HG02678 (cell line): ENCODE results near the gene TOX2.

ENCODE experiments used
- ATAC-seq: cut with Tn5 transposase; IDR thresholded peaks from one replicate; pipeline ENCODE4 v1.9.1; 2021; ENCODE audit warnings: mild to moderate bottlenecking, moderate library complexity; ENCODE audit not compliant: unreplicated experiment

The TOX2 gene

DNA sequence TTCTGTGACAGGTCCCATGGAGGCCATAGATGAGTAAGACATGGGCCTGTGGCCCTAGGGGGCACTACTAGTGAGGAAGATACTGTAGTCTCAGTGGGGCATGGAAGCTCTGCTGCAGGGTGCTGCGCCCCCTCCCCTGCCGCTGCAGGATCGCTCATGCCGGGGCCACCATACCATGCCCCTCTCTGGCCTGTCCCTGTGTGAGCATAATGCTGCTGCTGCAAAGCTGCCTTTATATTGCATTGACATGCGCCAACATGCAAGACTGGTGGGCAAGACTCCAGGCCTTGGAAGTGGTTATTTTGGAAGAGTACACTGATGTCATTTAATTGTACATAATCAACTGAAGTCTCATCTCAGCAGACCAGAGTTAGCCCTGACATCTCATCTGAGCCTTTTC lies 60.0 kb downstream of the TOX2 start:
- ATAC-seq: no peak

DNA sequence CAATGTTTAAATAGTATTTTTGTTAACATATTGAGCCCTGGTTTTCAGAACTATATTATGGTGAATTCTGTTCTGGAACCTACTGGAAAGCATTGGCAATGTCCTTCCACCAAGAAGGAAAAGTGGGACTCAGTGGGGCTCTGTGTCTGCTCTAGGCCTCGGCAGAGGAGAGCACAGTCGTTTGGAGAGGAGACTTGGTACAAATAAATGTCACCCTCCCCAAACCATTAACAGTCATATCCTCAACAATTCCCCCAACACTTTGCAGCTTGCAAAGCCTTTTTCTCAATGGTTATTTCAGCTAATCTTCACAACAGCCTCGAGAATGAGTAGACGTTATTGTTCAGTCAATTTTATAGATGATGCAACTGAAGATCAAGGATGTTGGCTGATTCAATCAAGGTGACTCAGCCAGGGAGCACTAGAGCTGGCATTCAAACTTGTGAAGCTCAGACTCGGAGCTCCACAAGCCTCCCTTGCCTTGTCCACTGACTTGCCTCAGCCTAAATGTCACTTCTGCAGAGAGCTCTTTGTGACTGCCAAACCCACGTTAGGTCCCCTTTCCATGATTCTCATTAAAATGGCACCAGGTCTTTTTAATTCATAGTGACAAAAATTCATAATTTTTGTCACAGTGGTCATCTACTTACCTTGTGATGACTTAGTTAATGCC lies 60.6 kb downstream of the TOX2 start:
- ATAC-seq: no peak

DNA sequence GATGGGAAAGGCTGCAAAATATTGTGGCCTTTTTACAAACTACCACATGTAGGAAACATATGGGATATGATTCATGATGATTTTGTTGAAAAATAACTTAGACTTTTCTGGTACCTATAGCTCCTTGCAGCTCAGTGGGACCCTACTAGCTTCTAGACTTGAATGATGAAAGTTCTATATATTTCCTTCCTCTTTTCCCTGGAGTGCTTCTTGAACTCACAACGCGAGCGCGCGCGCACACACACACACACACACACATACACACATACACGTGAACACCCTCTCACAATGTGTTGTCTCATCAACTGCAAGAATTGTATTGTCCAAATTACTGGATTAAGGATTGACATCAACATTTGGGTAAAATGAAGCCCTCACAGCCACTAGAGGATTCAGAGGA lies 61.9 kb downstream of the TOX2 start:
- ATAC-seq: no peak

DNA sequence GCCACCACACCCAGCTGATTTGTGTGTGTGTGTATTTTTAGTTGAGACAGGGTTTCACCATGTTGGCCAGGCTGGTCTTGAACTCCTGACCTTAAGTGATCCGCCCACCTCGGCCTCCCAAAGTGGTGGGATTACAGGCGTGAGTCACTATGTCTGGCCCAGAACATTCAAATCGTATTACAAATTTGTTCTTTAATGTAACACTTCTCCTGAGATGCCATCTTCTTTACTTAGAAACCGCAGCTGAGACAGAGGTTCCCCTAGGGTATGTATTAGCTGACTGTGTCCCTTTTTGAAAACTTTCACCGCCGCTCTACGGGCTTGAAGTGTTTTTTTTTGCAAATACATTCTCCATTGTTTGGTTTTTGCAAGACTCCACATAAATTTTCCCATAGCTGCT lies 62.6 kb downstream of the TOX2 start:
- no peak for ATAC-seq

DNA sequence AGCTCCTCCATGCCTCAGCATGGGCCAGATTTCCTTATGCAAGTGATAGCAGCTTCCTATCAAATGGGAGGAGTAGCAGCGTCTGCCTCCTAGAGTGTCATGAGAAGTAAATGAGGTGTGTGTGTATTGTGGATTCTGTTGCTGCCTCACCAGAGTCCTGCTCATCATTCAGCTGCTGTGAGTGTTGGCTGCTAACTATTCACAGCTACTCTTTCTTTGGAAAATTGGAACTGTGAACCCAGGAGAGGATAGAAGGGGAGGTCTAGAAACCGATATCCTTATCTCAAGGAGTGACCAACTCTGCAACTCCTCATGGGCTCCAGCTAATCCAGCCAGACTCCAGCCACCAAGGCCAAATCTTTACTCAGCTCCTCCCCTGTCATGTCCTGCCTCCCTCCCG lies 63.3 kb downstream of the TOX2 start:
- no peak for ATAC-seq

DNA sequence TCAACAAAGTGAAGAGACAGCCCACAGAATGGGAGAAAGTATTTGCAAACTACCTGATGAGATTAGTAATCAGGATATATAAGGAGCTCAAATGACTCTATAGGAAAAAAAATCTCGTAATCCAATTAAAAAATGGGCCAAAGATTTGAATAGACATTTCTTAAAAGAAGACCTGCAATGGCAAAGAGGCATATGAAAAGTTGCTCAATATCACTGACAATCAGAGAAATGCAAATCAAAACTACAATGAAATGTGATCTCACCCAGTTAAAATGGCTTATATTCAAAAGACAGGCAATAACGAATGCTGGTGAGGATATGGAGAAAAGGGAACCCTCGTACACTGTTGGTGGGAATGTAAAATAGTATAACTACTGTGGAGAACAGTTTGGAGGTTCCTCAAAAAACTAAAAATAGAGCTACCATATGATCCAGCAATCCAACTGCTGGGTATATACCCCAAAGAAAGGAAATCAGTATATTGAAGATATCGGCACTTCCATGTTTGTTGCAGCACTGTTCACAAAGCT lies 65.0 kb downstream of the TOX2 start:
- ATAC-seq: no peak

DNA sequence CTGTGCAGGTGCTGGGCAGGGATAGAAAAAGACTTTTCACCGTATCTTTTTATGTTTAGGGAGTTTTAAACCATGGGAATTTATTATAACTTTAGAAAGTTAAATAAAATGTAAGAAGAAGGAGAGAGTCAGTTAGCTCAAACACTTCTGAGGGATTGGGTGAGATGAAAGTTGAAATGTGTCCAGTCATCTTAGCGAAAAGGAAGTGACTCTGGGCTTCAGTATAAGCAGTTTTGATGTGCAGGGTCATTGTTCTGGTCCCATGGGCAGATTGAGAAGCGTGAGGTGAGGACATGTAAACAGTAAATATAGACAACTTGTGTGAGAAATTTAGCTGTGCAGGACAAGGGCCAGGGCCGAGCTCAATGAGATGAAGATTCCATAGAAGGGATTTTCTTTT lies 66.9 kb downstream of the TOX2 start:
- ATAC-seq: no peak

DNA sequence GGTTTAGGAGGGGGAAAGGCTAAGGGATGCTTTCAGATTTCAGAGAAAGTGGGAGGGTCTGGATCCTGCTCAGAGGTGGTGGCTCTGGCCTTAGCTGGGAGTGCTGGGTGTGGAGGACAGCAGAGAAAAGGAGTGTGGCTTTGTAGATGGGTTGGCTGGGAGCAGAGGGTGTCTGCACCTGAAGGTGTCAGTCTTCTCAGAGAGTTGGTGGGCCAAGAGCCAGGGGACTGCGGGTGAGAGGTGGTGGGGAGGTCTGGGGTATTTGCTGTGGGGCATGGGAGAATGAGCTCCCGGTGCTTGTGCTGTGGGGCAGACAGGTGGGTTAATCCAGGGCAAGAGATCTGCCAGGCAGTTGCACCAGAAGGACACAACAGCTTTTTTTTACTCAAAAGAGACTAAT lies 67.4 kb downstream of the TOX2 start:
- no peak for ATAC-seq

DNA sequence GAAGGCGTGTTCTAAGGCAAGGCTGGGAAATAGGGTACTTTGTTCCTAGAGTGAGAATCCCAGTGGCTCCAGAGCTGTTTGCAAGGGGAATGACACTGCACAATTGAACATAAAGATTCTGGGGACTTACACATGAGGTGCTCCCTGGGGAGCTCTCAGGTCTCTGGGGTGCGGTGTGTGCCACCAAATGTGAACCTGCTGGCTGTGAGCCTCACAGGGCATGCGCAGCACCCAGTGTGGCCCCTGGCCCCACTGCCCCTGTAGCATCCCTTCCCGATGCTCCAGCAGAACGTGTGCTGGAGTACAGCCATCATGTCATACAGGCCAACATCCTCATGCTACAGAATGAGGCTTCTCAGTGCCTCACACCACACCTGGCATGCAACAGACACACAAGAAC lies 68.2 kb downstream of the TOX2 start:
- ATAC-seq: no peak

DNA sequence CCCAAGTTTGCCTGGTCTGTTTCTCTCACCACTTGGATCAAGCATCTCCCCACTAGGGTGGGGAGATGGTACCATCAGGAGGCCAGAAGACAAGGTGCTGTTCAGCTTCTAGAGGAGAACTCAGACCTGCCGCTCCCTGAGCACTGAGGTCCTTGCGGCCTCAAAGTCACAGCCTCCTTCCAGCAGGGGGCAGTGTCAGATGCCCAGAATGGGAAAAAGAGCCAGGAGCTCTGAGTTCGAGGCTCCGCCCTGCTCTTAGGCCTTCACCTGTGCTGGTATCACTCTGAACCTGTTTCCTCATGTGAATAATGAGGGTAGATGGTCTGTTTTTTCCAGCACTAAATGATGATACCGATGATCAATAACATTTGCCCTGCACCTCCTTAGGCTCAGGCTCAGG lies 68.7 kb downstream of the TOX2 start:
- no peak for ATAC-seq

DNA sequence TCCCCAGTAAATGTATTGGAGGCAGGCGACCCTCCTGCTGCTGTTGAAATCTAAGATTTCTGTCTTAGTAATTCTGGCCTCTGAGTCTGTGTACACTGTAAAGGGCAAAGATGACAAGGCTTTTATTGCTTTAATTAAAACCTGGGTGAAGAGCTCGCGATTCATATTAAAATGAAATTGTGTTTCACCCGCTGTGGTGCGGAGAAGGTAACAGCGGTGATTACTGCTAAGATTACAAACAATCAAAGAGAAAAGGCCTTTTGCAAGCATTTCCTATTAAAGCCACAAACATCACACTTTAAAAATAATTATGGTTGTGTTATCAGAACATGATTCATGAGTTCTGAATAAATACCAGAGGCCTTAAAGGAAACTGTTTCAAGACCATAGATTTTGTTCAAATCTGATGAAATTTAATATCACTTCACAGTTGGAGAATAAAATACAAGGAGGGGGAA lies 69.3 kb downstream of the TOX2 start:
- ATAC-seq: no peak

DNA sequence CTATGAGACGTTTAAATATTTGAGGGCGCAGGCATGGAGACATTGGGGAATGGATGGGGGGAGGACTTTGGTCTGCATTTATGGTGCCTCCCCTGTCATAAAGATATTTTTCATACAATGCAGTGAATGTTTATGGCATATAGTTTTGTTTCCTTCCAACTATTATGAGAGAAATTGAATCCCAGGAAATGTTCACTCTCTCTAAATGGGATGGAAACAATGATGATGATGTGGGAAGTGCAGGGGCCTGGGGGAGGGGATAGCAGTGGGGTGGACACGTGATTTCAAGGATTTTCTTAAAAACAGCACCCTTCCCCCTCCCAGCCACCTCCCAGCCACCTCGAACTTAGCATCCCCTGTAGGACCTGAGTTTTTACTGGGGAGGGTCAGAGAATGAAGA lies 69.9 kb downstream of the TOX2 start:
- ATAC-seq: no peak

DNA sequence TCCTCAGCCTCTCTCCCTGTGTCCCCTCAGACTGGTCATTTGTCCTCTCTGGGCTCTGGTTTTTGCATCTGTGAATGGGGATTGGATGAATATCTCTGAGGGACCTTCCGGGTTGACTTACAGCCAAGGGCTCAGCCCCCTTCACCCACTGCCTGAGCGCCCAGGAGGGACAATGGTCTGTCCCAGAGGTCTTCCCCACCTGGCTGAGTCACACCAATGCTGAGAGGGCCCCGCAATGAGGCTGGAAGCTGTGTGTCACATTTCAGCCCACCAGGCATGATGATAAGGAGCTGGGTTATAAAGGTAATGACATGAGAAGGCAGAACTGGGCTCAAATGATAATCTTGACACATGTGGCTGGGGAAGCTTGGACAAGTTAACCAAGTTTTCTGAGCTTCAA lies 70.5 kb downstream of the TOX2 start:
- no peak for ATAC-seq

DNA sequence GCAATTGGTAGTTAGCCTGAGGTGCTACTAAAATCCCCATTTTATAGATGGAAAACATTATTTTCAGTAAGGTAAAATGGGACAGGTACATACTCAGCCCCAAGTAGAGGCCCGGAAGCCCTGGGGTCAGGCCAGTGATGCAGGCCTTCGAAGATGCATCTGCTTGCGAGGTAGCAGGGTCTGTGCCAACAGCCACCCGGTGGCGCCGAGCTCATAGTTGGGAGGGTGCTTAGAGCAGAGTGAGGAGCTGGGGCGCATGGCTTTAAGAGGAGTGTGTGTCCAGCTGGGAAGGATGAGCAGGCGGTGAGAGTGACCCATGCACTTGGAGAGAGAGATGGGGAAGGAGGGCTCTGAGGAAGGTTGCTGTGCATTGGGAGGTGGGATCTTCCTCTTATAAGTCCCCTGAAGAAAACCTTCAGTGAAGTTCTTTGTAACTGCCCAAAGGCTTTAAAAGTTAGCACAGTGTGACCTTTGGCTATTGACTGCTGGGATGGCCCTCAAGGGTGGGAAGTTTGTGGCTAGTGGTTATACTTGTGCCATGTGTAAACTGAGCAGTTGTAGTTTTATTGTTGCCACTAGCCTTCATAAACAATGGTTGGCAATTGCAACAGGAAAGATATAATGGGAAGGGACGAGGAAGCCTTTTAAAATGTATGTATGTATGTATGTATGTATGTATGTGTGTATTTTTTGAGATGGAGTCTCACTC lies 71.1 kb downstream of the TOX2 start:
- ATAC-seq: no peak

DNA sequence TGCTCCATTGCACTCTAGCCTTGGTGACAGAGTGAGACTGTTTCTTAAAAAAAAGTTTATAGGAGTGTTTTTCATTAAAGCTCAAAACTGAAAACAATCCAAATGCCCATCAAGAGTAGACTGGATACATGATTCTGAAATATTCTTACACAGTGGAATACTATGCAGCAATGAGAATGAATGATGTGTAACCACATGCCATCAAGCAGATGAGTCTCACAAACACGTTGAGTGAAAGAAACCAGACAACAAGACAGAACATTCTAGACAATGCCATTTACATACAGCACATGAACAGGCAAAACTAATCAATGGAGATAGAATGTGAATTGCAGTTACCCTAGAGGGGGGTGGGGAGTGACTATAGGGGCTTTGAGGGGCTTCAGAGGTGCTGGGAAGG lies 72.4 kb downstream of the TOX2 start:
- no peak for ATAC-seq

DNA sequence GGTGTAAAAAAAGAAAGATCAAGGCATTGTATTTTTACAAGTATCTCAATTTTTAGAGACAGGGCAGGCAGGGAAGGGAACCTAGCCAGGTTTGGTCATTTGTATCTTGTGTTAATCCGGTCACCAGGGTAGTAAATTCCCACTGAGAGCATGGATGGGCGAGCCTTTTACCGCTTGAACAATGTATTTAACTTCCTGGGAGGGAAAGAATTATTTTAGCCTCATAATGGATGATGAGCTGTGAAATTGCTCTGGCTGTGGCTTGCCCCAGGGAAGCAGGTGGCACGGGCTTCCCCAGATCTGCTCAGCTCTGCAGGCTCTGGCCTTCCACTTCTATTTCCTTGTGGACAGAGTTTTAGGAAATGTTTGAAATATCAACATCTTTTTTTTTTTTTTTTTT lies 72.9 kb downstream of the TOX2 start:
- ATAC-seq: no peak

DNA sequence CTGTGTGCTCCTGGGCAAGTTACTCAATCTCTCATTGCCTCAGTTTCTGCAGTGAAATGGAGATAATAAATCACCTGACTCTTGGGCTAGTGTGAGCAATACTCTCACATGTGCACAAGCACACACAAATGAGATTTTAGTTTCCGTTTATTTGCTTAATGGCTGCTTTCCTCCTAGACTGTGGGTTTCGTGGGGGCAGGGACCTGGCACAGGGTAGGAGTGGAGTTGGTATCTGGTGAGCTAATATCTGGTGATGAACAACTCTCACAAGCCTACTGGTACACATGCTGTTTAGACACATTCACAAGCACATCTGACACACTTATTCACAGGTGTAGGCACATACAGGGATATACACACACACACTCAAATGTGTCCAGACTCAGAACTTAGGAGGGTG lies 73.8 kb downstream of the TOX2 start:
- ATAC-seq: no peak

DNA sequence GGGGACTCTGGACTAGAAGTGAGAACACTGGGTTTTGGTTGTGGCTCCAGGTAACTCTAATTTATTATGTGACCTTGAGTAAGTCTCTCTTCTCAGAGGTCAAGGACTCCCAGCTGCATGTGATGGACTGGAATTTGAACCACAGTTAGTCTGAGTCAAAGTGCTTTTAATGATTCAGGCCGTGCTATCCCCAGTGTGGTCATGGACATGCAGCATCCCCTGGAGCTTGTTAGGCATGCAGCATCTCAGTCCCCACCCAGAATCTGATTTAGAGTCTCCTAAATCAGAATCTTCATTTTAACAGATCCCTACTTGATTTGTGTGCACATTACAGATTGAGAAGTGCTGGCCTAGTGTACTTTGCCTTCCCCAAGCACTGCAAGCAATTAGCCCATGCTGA lies 74.2 kb downstream of the TOX2 start:
- ATAC-seq: no peak

DNA sequence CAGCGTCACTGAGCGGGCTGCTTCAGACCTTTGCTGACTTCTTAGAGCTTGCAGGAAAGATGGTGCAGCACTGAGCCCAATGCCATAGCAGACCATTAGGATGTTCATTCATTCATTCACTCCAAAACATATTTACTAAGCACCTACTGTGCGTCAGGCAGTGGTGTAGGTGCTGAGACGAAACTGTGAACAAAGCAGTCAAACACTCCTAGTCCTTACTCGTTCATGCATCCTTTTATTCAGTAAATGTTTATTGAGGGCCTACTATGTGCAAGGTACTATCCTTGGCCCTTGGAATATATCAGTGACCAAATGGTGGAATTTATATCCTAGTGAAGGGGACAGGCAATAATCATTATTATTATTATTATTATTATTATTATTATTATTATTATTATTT lies 76.6 kb downstream of the TOX2 start:
- no peak for ATAC-seq

DNA sequence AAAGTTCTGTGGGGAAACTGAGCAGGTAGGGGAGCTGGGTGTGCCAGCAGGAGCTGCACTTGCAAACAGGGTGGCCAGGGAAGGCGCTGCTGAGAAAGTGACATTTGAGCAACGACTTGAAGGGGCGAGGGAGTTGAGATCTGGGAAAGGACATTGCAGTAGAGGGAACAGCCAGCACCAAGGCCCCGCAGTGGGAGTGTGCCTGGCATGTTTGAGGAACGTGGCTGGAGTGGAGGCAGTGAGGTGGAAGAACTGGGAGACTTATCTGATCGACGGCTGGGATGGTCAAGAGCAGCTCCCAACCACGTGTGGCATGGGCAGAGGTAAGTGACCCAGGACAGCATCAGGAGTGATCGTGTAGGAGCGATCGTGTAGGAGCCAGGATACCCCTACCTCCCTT lies 77.3 kb downstream of the TOX2 start:
- no peak for ATAC-seq

DNA sequence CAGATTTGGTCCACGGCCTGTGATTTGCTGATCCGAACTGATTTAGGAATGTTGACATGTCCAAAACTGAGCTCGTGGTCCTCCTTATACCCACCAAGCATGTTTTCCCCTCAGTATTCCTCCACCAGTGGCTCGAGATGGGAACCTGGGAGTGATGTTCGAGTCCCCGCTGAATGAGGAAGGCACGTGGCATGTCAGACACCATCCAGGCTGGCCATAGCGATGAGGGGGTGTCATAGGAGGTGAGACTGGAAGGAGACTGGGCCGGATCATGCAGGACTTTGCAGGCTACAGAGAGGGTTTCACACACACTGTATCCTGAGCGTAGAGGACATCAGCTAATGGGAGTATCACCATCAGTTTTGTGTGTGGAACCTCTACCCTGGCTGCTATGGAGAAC lies 78.2 kb downstream of the TOX2 start:
- ATAC-seq: no peak

DNA sequence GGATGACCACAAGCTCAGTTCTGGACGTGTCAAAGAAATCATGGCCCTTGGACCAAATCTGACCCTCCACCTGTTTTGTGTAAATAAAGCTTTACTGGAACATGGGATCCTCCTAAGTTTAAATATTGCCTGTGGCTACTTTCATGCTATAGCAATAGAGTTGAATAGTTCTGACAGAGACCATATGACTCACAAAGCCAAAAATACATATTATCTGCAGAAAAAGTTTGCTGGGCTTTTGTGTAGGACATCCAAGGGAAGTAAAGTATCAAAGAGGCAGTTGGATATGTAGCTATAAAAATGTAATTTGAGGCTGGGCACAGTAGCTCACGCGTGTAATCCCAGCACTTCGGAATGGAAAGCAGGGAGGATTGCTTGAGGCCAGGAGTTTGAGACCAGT lies 78.9 kb downstream of the TOX2 start:
- ATAC-seq: no peak
